Neural cell (in vitro differentiated cells): Measurements from ENCODE around the gene ATP8B4.

ENCODE experiments used
- CTCF ChIP-seq: fragments of 450-650 bp; IDR thresholded peaks from 2 replicates; pipeline ENCODE4 v1.5.1; 2014; ENCODE audit warnings: antibody characterized with exemption, mild to moderate bottlenecking, moderate library complexity; ENCODE audit not compliant: poor library complexity, severe bottlenecking
- EP300 ChIP-seq: fragments of 450-650 bp; conservative IDR thresholded peaks from 2 replicates; pipeline ENCODE4 v1.6.1; 2014; ENCODE audit warnings: antibody characterized with exemption, mild to moderate bottlenecking, moderate library complexity; ENCODE audit not compliant: poor library complexity, severe bottlenecking
- EZH2 ChIP-seq: fragments of 200-600, 300-800 bp; shearing (Covaris generic), sonication (generic); IDR thresholded peaks from 2 replicates; pipeline ENCODE4 v1.6.1; 2014; ENCODE audit warnings: antibody characterized with exemption, low read length, borderline replicate concordance, mild to moderate bottlenecking; ENCODE audit not compliant: insufficient read depth, poor library complexity, severe bottlenecking
- MXI1 ChIP-seq: fragments of 450-650 bp; conservative IDR thresholded peaks from 2 replicates; pipeline ENCODE4 v1.6.1; 2014; ENCODE audit warnings: antibody characterized with exemption, mild to moderate bottlenecking; ENCODE audit not compliant: poor library complexity, severe bottlenecking
- POLR2AphosphoS5 ChIP-seq: IDR thresholded peaks from 2 replicates; pipeline ENCODE4 v1.6.1; 2012
- RAD21 ChIP-seq: fragments of 450-650 bp; conservative IDR thresholded peaks from 2 replicates; pipeline ENCODE4 v1.6.1; 2014; ENCODE audit warnings: antibody characterized with exemption, mild to moderate bottlenecking, moderate library complexity
- REST ChIP-seq: IDR thresholded peaks from 2 replicates; pipeline ENCODE4 v1.6.1; 2012; ENCODE audit warnings: borderline replicate concordance
- SMC3 ChIP-seq: fragments of 450-650 bp; conservative IDR thresholded peaks from 2 replicates; pipeline ENCODE4 v1.6.1; 2014; ENCODE audit warnings: antibody characterized with exemption, mild to moderate bottlenecking, moderate library complexity; ENCODE audit not compliant: poor library complexity
- TAF1 ChIP-seq: IDR thresholded peaks from 2 replicates; pipeline ENCODE4 v1.6.1; 2012; ENCODE audit warnings: low read depth

GRCh38 chr15:49857496-49858475 lies 261.2 kb downstream of the ATP8B4 start:
- TF ChIP-seq EZH2 (no peak), EP300 (no peak), CTCF (no peak), REST (no peak), TAF1 (no peak), POLR2AphosphoS5 (no peak), SMC3 (no peak), RAD21 (no peak), MXI1 (no peak)
